ENCODE results near the gene GALM. TPM values are rescaled to one million over a fixed set of nuclear protein-coding genes. Genes with fewer than 3 reads are reported as not detected.

Gene GALM
- total and polyA plus RNA-seq, 4 donors = 20.5 to 32.8 (median 26.1) TPM

- Histone ChIP-seq H3K9ac (ENCODE audit: low read depth in 1 of 2, low read length in 2 of 2) (no peak overlapping the region), H3K27me3 (ENCODE audit: control insufficient read depth in 4 of 4, insufficient read depth in 4 of 4, low read length in 3 of 4) (no peaks in the 10 kb centered on the region), H3K27ac (ENCODE audit: low read depth in 1 of 2, low read length in 2 of 2) (no peak overlapping the region), H3K4me1 (ENCODE audit: control insufficient read depth in 4 of 4, insufficient read depth in 4 of 4, low read length in 3 of 4) (peaks cover 8 to 30% (median 16%) of the 10 kb centered on the region in 4 donors), H3K36me3 (ENCODE audit: control insufficient read depth in 4 of 4, insufficient read depth in 3 of 4, low read depth in 1 of 4, low read length in 3 of 4) (peaks cover 0 to 4% (median 2%) of the 10 kb centered on the region in 4 donors), H3K9me3 (ENCODE audit: control insufficient read depth in 4 of 4, low read length in 3 of 4) (no peaks in the 10 kb centered on the region), H3K4me3 (ENCODE audit: low read depth in 1 of 3, low read length in 3 of 3) (no peak overlapping the region)
- DNase-seq (ENCODE audit: low spot score) = no peak
- 82% methylated on average over 6 of the region's 6 CpGs for WGBS
- no peak for TF ChIP-seq YY1 (IDR thresholded peaks at IDR 0.05)
- no peak for TF ChIP-seq GABPA (IDR thresholded peaks at IDR 0.05 in 1 of 2, conservative IDR thresholded peaks at IDR 0.05 in 1 of 2)
- TF ChIP-seq ATF3 (IDR thresholded peaks at IDR 0.05) = no peak
- no peak for TF ChIP-seq NR2F2 (IDR thresholded peaks at IDR 0.05)
- no peak for TF ChIP-seq CTCF (IDR thresholded peaks at IDR 0.05; ENCODE audit: low read depth, low read length, missing input control)
- no peak for TF ChIP-seq SP1 (IDR thresholded peaks at IDR 0.05)
- TF ChIP-seq FOXA1 (IDR thresholded peaks at IDR 0.05) = no peak
- TF ChIP-seq FOXA2 (IDR thresholded peaks at IDR 0.05) = no peak
- no peak for TF ChIP-seq EGR1 (IDR thresholded peaks at IDR 0.05; ENCODE audit: low read depth in 2 of 2)
- TF ChIP-seq RAD21 (IDR thresholded peaks at IDR 0.05) = no peak
- no peak for TF ChIP-seq RXRA (IDR thresholded peaks at IDR 0.05)
- TF ChIP-seq ZBTB33 (IDR thresholded peaks at IDR 0.05) = no peak
- TF ChIP-seq REST (IDR thresholded peaks at IDR 0.05) = no peak
- no peak for TF ChIP-seq HNF4A (conservative IDR thresholded peaks at IDR 0.05)
- no peak for TF ChIP-seq MAX (IDR thresholded peaks at IDR 0.05)
- no peak for TF ChIP-seq HNF4G (IDR thresholded peaks at IDR 0.05)
- no peak for TF ChIP-seq JUND (IDR thresholded peaks at IDR 0.05)
- TF ChIP-seq TAF1 (conservative IDR thresholded peaks at IDR 0.05) = no peak
These were observed 5.4 kb downstream of the GALM start for GRCh38 chr2:38671303-38671702.

Measured in liver (tissue), 9 donors.